ENCODE results near the gene XRCC1.
"Not testable (repeated sequence)": the region's sequence is repeated elsewhere in the genome, so short reads cannot be mapped to it uniquely, and the experiment has no call there.

XRCC1 gene

DNA sequence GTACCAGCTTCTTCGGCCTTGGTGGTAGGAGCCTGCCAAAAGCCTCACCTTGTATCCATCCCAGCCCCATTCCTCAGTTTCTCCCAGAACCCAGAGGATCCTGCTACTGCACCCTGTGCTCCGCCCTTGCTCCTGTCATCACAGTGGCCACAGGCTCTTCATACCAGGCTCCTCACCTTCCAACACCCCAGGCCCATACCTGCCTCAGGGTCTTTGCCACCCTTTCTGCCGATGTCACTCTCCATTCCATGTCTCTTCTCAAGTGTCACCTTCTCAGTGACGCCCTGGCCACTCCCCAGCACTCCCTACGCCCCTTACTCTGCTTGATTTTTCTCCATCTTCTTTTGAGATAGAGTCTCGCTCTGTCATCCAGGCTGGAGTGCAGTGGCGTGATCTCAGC lies 34.5 kb upstream of the XRCC1 start:
- TF ChIP-seq SUZ12 (IDR thresholded peaks at IDR 0.05; ENCODE audit: extremely low read depth, insufficient read depth, insufficient read length) (no peak), ZNF274 (IDR thresholded peaks at IDR 0.05; ENCODE audit: low read depth, low read length) (no peak), YY1 (IDR thresholded peaks at IDR 0.05; ENCODE audit: insufficient read depth, insufficient read length) (no peak)
- Histone ChIP-seq H3K9me3 (ENCODE audit: insufficient read depth, low read length) (peaks cover 7% of the 10 kb centered on the region; the same call in 1 of the 2 replicates), H3K9ac (ENCODE audit: insufficient read length, low read depth) (no peak overlapping the region), H3K36me3 (ENCODE audit: insufficient read depth, insufficient read length, low read length) (peaks cover 32% of the 10 kb centered on the region), H3K4me1 (ENCODE audit: insufficient read depth, insufficient read length) (peaks cover 2% of the 10 kb centered on the region), H3K27me3 (ENCODE audit: insufficient read depth, insufficient read length) (no peaks in the 10 kb centered on the region), H3K4me3 (ENCODE audit: insufficient read length, low read depth) (no peak overlapping the region)
- DNase-seq (ENCODE audit: low read depth, low spot score) = no peak

DNA sequence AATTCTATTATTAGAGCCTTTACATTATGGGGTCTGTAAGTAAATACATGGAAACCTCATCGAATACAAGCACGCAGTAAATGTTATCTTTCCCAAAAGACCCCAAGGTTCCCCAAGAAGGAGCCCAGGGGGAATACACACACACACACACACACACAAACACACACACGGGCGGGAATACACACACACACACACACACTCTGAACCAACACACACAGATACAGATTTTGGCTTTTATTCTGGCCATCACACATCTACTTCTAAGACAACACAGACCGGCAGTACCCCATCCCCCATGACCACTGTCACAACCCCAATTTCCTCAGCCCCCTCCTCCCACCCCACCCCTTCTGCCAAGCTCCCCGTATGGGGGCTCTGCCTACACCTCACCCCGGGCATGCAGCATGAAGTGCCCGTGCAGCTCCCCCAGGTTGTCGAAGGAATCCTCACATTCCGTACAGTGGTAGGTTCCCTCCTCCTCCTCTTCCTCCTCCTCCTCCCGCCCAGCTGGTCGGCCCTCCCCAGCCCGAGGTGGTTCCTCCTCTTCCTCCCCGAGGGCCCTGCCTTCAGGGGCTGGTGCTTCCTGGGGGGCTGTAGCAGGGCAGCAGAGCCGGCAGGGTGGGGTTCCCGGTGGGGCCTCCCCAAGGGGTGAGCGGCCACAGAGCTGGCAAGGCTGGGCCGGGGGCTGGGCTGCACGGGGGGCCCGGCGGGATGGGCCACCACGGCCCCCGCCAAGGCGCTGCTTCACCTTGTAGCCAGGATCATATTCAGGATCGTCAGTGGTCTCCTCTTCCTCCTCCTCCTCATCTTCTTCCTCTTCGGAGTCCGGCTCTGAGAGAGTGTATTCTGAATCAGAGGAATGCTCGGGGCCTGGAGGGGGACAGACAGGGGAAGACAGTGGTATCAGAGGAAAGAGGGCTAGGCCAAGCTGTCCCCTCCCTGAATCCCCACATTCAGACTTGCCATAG lies 32.2 kb upstream of the XRCC1 start:
- DNase-seq (ENCODE audit: low read depth, low spot score) = no peak
- H3K4me3 ChIP-seq (ENCODE audit: insufficient read length, low read depth) = no peak overlapping the region
- H3K4me1 ChIP-seq (ENCODE audit: insufficient read depth, insufficient read length) = peaks cover 2% of the 10 kb centered on the region
- H3K27me3 ChIP-seq (ENCODE audit: insufficient read depth, insufficient read length) = no peaks in the 10 kb centered on the region
- TF ChIP-seq YY1 (IDR thresholded peaks at IDR 0.05; ENCODE audit: insufficient read depth, insufficient read length) = no peak
- TF ChIP-seq SUZ12 (IDR thresholded peaks at IDR 0.05; ENCODE audit: extremely low read depth, insufficient read depth, insufficient read length) = no peak
- TF ChIP-seq ZNF274 (IDR thresholded peaks at IDR 0.05; ENCODE audit: low read depth, low read length) = no peak
- peaks cover 25% of the 10 kb centered on the region for H3K36me3 ChIP-seq (ENCODE audit: insufficient read depth, insufficient read length, low read length)
- no peak overlapping the region for H3K9ac ChIP-seq (ENCODE audit: insufficient read length, low read depth)
- peaks cover 6% of the 10 kb centered on the region; the same call in 1 of the 2 replicates for H3K9me3 ChIP-seq (ENCODE audit: insufficient read depth, low read length)

DNA sequence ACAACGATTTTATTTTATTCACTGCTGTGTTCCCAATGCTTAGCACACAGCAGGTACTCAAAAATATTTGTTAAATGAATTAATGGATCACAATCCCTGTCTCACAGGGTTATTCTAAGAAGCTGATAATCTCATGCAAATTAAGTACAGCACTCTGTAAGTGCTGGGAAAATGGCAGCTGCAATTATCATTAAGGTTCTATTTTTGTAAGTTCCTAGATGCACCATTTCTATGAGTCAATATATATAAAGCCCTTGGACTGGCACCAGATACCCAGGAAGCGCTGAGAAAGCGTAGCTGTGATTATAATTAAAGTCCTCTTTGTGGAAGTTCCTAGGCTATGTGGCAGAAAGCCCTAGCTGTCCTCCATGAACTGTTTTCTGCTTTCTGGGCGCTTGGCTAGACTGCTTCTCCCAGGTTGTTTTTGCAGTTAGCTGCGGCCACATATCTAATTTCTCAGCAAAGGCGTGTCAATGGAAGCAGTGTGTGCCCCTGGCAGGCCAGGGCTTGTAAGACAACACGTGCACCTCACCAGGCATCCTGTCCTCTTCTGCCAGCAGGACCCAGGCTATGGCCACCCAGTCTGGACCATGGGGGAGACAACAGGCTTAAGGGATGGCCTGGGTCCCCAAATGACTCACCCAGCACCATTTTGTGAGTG lies 31.4 kb upstream of the XRCC1 start:
- Histone ChIP-seq H3K9ac (ENCODE audit: insufficient read length, low read depth) (no peak overlapping the region), H3K9me3 (ENCODE audit: insufficient read depth, low read length) (no peaks in the 10 kb centered on the region), H3K4me3 (ENCODE audit: insufficient read length, low read depth) (no peak overlapping the region), H3K27me3 (ENCODE audit: insufficient read depth, insufficient read length) (no peaks in the 10 kb centered on the region), H3K4me1 (ENCODE audit: insufficient read depth, insufficient read length) (peaks cover 2% of the 10 kb centered on the region), H3K36me3 (ENCODE audit: insufficient read depth, insufficient read length, low read length) (peaks cover 21% of the 10 kb centered on the region)
- TF ChIP-seq SUZ12 (IDR thresholded peaks at IDR 0.05; ENCODE audit: extremely low read depth, insufficient read depth, insufficient read length) = no peak
- no peak for TF ChIP-seq ZNF274 (IDR thresholded peaks at IDR 0.05; ENCODE audit: low read depth, low read length)
- TF ChIP-seq YY1 (IDR thresholded peaks at IDR 0.05; ENCODE audit: insufficient read depth, insufficient read length) = no peak
- DNase-seq (ENCODE audit: low read depth, low spot score) = no peak

DNA sequence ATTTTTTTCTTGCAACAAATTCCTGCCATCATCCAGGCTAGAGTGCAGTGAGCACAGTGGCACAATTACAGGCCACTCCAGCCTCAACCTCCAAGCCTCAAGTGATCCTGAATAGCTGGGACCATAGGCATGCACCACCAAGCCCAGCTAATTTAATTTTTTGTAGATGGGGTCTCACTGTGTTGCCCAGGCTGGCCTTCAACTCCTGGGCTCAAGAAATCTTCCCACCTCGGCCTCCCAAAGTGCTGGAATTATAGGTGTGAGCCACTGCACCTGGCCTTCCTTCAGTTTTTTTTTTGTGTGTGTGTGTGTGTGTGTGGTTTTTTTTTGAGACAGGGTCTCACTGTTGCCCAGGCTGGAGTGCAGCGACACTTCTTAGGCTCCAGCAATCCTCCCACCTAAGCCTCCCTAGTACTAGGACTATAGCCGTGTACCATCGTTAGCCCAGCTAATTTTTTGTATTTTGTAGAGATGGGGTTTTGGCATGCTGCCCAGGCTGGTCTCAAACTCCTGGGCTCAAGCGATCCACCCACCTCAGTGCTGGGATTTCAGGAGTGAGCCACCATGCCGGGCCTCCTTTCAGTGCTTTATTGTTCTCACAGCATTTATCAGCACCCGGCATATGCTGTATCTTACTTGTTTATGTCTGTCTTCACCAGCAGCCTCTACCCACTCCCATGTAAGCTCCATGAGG lies 30.7 kb upstream of the XRCC1 start:
- Histone ChIP-seq H3K9me3 (ENCODE audit: insufficient read depth, low read length) (no peaks in the 10 kb centered on the region), H3K4me1 (ENCODE audit: insufficient read depth, insufficient read length) (peaks cover 2% of the 10 kb centered on the region), H3K36me3 (ENCODE audit: insufficient read depth, insufficient read length, low read length) (peaks cover 23% of the 10 kb centered on the region), H3K9ac (ENCODE audit: insufficient read length, low read depth) (no peak overlapping the region), H3K27me3 (ENCODE audit: insufficient read depth, insufficient read length) (no peaks in the 10 kb centered on the region), H3K4me3 (ENCODE audit: insufficient read length, low read depth) (no peak overlapping the region)
- TF ChIP-seq YY1 (IDR thresholded peaks at IDR 0.05; ENCODE audit: insufficient read depth, insufficient read length) = no peak
- no peak for TF ChIP-seq ZNF274 (IDR thresholded peaks at IDR 0.05; ENCODE audit: low read depth, low read length)
- TF ChIP-seq SUZ12 (IDR thresholded peaks at IDR 0.05; ENCODE audit: extremely low read depth, insufficient read depth, insufficient read length) = no peak
- no peak for DNase-seq (ENCODE audit: low read depth, low spot score)

DNA sequence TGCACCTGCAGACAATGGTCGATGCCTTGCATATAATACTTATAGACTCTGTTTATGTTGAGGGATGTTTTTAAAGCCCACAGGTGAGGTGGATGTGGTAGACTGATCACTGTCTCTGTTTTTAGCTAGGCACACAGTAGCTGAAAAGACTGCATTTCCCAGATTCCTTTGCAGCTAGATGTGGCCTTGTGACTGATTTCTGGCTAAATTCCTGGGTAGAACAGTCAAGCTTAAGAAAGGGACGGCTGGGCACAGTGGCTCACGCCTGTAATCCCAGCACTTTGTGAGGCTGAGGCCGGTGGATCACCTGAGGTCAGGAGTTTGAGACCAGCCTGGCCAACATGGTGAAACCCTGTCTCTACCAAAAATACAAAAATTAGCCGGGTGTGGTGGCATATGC lies 25.0 kb upstream of the XRCC1 start:
- peaks cover 45% of the 10 kb centered on the region for H3K36me3 ChIP-seq (ENCODE audit: insufficient read depth, insufficient read length, low read length)
- not testable (repeated sequence) for H3K27me3 ChIP-seq (ENCODE audit: insufficient read depth, insufficient read length); DNase-seq (ENCODE audit: low read depth, low spot score); H3K4me3 ChIP-seq (ENCODE audit: insufficient read length, low read depth); H3K9me3 ChIP-seq (ENCODE audit: insufficient read depth, low read length); H3K9ac ChIP-seq (ENCODE audit: insufficient read length, low read depth); H3K4me1 ChIP-seq (ENCODE audit: insufficient read depth, insufficient read length)

DNA sequence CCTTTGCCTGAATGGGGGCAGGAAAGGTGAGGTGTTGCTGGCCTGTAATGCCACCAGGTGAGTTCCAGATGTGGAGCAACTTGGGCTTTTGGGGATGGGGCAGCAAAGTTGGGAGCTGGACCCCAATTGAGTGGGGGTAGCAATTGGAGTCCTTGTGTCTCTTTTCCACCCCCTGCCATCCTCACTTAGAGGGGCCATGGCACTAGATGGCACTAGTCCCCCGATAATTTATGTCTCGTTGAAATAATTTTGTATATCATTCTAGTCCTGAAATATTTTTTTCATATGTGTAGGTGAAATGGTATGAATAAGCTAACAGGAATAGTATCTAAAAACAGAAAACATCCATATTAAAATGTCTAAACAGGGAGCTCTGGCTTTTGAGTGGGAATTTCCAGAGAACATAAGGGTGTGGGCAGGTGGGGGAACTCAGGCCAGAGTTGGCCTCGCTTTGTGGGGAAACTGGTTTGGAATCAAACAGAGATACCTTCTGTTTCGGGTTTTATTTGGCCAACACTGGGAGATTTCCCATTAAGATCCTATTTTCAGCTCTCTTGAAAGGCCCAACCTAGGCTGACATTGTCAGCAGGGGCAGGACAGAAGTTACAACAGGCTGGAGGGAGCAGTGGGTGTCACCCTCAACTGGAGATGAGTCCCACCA lies 24.4 kb upstream of the XRCC1 start:
- Histone ChIP-seq H3K9me3 (ENCODE audit: insufficient read depth, low read length) (no peaks in the 10 kb centered on the region), H3K4me1 (ENCODE audit: insufficient read depth, insufficient read length) (no peaks in the 10 kb centered on the region), H3K9ac (ENCODE audit: insufficient read length, low read depth) (no peak overlapping the region), H3K4me3 (ENCODE audit: insufficient read length, low read depth) (no peak overlapping the region), H3K27me3 (ENCODE audit: insufficient read depth, insufficient read length) (no peaks in the 10 kb centered on the region), H3K36me3 (ENCODE audit: insufficient read depth, insufficient read length, low read length) (peaks cover 45% of the 10 kb centered on the region)
- TF ChIP-seq SUZ12 (IDR thresholded peaks at IDR 0.05; ENCODE audit: extremely low read depth, insufficient read depth, insufficient read length) (no peak), YY1 (IDR thresholded peaks at IDR 0.05; ENCODE audit: insufficient read depth, insufficient read length) (no peak), ZNF274 (IDR thresholded peaks at IDR 0.05; ENCODE audit: low read depth, low read length) (no peak)
- DNase-seq (ENCODE audit: low read depth, low spot score) = no peak

Measured in NT2/D1 (cell line).